GM23338 (cell line): ENCODE results near the gene C3orf22.

Experiments
- CREB1 ChIP-seq: fragments of 250-450 bp; sonication (Bioruptor Pico); IDR thresholded peaks from 2 replicates; pipeline ENCODE4 v1.5.0; 2020; ENCODE audit warnings: low read depth, mild to moderate bottlenecking, moderate library complexity
- CTCF ChIP-seq, 2 experiments: fragments of 200-600 bp in 1 of 2; sonication (generic) in 1 of 2; conservative IDR thresholded peaks; 2 replicates each; pipeline versions ENCODE4 v1.5.1 to v1.6.1; 2016 to 2017; ENCODE audit warnings: antibody characterized with exemption in 2 of 2, low read depth in 2 of 2, mild to moderate bottlenecking in 2 of 2, moderate library complexity in 1 of 2
- EZH2 ChIP-seq: fragments of 200-600 bp; sonication (generic); IDR thresholded peaks from one replicate; pipeline ENCODE4 v1.8.0; 2017; ENCODE audit warnings: antibody characterized with exemption, mild to moderate bottlenecking, low read depth; ENCODE audit not compliant: unreplicated experiment
- EZH2phosphoT487 ChIP-seq: fragments of 200-600 bp; sonication (generic); IDR thresholded peaks from one replicate; pipeline ENCODE4 v1.8.1; 2018; ENCODE audit warnings: antibody characterized with exemption; ENCODE audit not compliant: unreplicated experiment
- JUNB ChIP-seq: IDR thresholded peaks from one replicate; pipeline ENCODE4 v1.6.1; 2016; ENCODE audit warnings: antibody characterized with exemption; ENCODE audit not compliant: unreplicated experiment
- POLR2AphosphoS5 ChIP-seq: IDR thresholded peaks from 2 replicates; pipeline ENCODE4 v1.6.1; 2016; ENCODE audit warnings: antibody characterized with exemption, low read depth
- REST ChIP-seq: IDR thresholded peaks from one replicate; pipeline ENCODE4 v1.6.1; 2018; ENCODE audit warnings: antibody characterized with exemption; ENCODE audit not compliant: unreplicated experiment
- STAT1 ChIP-seq: IDR thresholded peaks from one replicate; pipeline ENCODE4 v1.6.1; 2016; ENCODE audit warnings: antibody characterized with exemption; ENCODE audit not compliant: unreplicated experiment
- ZNF331 ChIP-seq: fragments of 250-450 bp; sonication (Bioruptor Pico); IDR thresholded peaks from 2 replicates; pipeline ENCODE4 v1.5.0; 2020; ENCODE audit warnings: low read depth, mild to moderate bottlenecking, moderate library complexity
- ZNF462 ChIP-seq: fragments of 250-450 bp; sonication (Bioruptor Pico); IDR thresholded peaks from 2 replicates; pipeline ENCODE4 v1.5.0; 2020; ENCODE audit warnings: mild to moderate bottlenecking, moderate library complexity
- TF ChIP-seq, protein P1 (sequence below): IDR thresholded peaks from 2 replicates; pipeline ENCODE4 v1.6.1; 2016; ENCODE audit warnings: antibody characterized with exemption

GRCh38 chr3:126548556-126549466 lies 9.9 kb downstream of the C3orf22 start:
- TF ChIP-seq EZH2 (no peak), JUNB (no peak), CTCF (conservative IDR thresholded peaks at IDR 0.05; ENCODE audit: low read depth in 2 of 2) (no peak), EZH2phosphoT487 (no peak), POLR2AphosphoS5 (no peak), CREB1 (CRISPR knock-in tag) (no peak), REST (no peak), STAT1 (no peak), ZNF462 (no peak), ZNF331 (CRISPR knock-in tag) (no peak)
- TF ChIP-seq, protein P1, sequence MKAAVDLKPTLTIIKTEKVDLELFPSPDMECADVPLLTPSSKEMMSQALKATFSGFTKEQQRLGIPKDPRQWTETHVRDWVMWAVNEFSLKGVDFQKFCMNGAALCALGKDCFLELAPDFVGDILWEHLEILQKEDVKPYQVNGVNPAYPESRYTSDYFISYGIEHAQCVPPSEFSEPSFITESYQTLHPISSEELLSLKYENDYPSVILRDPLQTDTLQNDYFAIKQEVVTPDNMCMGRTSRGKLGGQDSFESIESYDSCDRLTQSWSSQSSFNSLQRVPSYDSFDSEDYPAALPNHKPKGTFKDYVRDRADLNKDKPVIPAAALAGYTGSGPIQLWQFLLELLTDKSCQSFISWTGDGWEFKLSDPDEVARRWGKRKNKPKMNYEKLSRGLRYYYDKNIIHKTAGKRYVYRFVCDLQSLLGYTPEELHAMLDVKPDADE: no peak
